Stimulated activated CD4-positive, alpha-beta T cell treated with anti-CD3 and anti-CD28 coated beads, Interleukin-1b, Interleukin-23, amount 100 ng/mL, for 24 hours (primary cell): ENCODE results near the gene HDGFL2.

Experiments
- DNase-seq, 4 experiments: peaks; one replicate each; pipeline ENCODE4 v3.0.0-alpha.2; 2020; ENCODE audit warnings: low read depth in 4 of 4, low spot score in 1 of 4

The HDGFL2 gene

GRCh38 chr19:4550479-4551050, 78.5 kb downstream of the HDGFL2 start:
- no peak for DNase-seq
